HG03025 (cell line): ENCODE measurements around the gene CFAP45.
A peak's percentile ranks its signal among the peaks of the same experiment; 100 is the strongest.
"Not testable (repeated sequence)": the region's sequence is repeated elsewhere in the genome, so short reads cannot be mapped to it uniquely, and the experiment has no call there.

Experiments used
- ATAC-seq: cut with Tn5 transposase; IDR thresholded peaks from one replicate; pipeline ENCODE4 v1.9.1; 2021; ENCODE audit warnings: mild to moderate bottlenecking, moderate library complexity; ENCODE audit not compliant: unreplicated experiment, low FRiP score

CFAP45 gene

DNA sequence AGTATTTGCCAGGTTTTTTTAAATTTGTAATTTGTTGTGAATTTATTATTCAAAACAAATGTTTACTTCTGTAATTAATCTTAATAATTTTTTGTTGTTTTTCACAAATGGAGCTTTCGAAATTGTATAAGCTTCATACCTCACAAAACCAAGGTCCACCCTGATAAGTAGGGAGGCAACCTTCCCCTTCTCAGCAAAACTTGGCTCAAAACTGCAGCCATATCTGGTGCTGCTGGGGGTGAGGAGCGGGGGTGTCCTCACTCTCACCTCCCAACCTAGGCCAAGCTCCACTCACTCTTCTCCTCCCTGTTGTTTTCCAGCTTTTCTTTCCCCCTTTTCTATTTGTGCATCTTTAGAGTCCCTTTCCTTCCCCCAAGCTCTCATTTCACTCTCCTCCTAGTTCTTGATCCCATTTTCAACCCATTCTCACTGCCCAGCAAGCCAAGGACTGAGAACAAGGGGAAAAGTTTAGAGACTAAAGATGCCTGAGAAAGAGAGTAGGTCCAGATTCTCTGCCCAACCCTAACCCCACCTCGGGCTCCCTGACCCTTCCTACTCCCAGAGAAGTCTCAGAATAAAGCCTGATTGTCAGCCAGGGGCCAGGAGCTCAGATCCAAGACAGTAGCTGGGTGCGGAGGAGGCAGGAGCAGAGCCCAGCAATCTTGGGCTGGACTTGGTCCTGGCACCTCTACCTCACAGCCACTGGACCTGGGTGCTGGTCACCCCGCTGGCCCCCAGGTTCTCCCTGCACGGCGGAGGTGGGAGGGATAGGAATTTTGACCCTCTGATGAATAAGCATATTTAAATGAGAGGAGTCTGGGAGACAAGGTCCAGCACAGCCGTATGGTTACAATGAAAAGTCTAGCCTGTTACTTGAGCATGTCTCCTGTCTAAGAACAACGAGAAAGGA, 8.3 kb upstream of the CFAP45 start:
- no peak for ATAC-seq

DNA sequence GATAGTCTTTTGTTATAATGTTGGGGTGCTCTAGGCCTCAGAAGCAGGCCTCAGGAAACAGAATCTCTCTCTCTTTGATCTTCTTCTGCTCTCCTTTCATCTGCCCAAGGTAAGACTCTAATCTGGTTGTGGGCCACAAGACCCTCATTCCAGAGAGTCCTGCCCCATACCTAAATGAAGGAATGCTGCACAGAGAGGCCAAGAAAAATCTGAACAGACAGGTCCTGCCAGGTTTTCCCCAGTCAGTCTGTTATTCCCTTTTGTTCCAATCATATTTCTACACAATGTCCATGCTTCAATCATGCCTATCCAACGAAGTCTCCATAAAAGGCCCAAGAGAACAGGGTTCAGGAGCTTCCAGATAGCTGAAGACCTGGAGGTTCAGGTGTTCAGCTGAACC, 7.0 kb upstream of the CFAP45 start:
- no peak for ATAC-seq

DNA sequence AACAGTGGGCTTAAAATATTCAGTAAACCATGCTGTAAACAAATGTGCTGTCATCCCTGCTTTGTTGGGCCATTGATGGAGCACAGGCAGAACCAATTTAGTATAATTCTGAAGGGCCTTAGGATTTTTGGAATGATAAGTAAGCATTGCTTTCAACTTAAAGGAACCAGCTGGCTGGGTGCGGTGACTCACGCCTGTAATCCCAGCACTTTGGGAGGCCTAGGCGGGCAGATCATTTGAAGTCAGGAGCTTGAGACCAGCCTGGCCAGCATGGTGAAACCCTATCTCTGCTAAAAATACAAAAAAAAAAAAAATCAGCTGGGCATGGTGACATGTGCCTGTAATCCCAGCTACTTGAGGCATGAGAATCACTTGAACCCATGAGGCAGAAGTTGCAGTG, 4.1 kb upstream of the CFAP45 start:
- ATAC-seq: not testable (repeated sequence)

DNA sequence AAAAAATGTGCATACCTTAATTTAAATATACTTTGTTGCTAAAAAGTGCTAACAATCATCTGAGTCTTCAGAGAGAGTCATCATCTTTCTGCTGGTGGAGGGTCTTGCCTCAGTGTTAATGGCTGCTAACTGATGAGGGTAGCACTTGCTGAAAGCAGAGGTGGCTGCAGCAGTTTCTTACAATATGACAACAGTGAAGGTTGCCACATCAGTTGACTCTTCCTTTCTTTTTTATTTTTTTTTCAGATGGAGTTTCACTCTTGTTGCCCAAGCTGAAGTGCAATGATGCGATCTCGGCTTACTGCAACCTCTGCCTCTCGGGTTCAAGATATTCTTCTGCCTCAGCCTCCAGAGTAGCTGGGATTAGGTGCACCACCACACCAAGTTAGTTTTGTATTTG, 2.6 kb upstream of the CFAP45 start:
- no peak for ATAC-seq

DNA sequence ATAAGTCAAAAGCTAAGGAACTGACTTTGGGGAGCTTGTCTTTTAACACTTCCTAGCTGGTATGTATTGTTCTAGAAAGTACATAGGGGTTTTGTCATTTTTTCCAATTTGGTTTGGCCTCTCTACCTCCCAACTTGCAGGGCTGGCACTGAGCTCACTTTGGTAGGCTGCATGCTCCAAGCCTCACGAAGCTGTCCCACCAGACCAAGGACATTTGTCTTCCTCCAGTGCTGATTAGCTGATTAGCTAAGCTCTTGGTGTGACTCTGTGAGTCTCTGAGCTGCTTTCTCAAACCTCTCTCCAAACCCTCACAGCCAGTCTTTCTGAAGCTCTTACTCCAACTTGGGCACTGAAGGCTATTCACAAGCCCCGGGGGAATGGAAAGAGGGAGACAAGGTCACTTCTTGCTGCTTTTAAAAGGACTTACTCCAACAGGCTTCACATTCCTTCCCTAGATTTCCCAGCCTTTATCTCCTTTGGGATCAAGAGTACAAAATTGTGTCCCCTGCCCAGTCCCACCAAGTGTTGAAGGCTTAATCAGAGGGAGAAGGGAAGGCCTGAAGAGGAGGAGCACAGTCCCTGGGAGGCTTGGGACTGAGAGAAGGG, 893 bp upstream of the CFAP45 start:
- no peak for ATAC-seq

DNA sequence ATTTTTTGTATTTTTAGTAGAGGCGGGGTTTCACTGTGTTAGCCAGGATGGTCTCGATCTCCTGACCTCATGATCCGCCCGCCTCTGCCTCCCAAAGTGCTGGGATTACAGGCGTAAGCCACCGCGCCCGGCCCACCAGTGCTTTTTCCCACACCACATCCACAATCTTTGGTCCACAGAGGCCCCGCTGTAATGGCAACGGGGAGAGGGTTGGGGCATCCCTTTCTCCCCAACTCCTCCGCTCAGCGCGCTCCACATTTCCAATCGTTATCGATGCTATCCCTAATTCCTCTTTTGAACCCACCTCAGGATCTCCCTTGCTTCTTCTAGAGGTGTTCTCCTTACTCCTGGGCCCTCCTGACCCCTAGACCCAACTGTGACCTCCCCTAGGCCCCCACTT, 331 bp downstream of the CFAP45 start:
- ATAC-seq: not testable (repeated sequence)

DNA sequence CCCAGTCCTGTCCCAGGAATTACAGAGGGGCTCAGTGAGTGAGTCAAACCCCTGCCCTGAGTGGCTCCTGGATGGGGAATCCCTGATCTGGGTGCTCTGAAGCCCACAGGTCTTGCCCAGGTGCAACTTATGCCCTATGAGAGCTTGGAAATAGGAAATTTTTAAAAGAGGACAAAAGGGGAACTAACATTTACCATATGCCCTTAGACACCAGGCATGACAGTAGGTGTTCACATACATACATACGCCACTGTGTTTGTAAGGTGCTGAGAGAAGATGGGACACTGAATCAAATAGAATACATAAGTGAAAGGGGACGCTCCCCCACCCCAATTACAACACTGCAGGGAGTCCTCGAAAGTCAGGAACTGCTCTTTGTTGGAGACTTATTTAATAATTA, 1.4 kb downstream of the CFAP45 start:
- ATAC-seq: no peak

DNA sequence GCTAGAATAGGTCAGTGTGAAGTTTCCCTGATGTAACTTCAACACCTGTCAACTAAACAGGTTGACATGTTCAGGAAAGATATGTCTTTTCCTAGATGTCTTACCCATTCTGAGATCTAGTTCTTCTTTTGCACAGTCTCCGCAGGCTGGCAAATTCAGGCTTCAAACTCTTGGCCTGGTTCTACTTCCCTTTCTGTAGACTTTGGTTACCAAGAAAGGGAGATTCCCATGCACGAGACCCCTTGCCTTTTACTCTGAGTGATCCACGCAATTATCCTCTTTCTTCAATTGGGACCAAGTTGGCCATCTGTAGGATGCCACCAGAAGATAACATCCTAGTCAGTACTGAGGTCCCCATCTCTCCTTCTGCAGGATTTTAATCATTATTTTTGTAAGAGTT, 2.0 kb downstream of the CFAP45 start:
- ATAC-seq: no peak

DNA sequence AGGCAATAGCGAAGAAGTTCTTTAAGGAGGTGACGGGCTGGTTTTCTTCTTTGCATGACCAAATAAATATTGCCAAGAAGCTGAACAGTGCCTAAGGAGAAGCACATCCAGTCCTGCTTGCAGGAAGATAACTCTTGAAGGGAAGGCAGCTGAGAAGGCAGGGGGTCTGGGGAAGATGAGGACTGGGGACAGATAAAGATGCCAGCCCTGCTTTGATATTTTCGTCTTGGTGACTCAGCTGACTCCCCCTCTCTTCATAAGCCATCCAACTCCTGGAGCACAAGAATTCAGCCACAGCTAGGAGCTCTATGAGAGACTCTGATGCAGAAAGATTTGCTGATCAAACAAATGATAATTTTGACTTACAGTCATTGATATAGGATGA, 3.4 kb downstream of the CFAP45 start:
- ATAC-seq: no peak

DNA sequence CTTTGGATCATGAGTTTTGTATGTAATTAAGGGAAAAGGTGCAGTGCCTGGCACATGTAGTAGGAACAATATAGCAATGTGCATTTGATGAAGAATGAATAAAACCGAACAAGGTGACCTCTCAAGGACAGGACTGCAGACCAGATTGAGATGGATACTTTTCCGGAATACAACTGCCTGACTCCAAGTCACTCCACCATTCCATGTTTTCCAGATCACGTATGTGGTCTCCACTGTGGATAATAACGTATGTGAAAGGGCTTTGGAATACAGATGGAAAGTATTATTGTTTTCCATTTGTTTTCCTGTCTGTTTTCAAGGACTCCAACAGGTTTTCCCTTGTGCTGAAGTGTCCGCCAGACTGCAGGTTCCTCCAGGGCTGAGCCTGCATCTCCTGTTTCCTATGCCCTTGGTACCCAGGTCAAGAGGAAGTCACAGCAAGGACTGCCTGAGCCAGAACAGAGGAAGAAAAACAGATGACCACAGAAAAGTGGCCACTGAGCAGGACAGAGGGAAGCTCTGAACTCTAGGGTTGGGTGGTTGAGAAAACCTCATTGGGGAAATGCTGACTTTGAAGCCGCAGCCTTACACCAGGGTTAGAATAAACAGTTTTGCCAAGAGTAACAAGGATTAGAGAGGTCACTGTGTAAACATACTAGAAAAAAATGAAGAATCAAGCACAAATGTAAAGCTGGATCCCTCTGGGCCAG, 4.0 kb downstream of the CFAP45 start:
- no peak for ATAC-seq

DNA sequence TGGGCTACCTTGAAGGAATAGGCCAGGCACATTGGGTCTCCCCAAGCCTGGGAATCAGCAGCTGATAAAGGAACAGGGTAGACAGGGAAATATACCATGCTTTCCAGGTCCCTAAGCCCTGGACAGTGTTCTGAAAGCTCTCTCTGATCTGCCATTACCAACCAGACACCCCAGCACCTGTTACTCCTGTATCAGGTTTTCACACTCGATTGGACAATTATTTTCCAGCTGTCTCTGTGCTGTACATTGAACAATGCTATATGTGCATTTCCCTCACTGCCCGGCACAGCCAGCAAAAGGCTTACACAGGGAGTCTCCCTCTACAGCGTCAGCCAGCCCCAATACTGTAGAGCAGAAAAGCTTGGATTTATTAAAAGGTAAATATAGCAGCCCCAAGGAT, 4.7 kb downstream of the CFAP45 start:
- no peak for ATAC-seq

DNA sequence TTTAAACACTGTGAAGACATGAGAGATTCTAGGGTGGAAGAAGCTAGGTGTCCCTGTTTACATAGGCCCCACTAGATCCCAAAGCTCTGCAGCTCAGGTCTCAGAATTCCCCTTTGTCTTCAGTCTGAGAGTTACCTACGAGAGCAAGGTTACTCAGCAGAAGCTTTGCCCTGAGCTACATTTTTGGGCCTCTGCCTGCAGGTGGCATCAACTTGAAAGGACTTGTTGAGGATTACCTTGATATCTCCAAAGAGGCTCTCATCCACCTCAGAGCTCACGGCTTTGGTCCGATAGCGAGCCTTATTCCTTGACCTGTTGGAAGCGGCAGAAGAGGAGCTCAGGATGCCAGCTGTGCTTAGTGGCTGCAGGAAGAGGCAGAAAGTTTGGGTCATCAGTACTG, 7.0 kb downstream of the CFAP45 start:
- no peak for ATAC-seq

DNA sequence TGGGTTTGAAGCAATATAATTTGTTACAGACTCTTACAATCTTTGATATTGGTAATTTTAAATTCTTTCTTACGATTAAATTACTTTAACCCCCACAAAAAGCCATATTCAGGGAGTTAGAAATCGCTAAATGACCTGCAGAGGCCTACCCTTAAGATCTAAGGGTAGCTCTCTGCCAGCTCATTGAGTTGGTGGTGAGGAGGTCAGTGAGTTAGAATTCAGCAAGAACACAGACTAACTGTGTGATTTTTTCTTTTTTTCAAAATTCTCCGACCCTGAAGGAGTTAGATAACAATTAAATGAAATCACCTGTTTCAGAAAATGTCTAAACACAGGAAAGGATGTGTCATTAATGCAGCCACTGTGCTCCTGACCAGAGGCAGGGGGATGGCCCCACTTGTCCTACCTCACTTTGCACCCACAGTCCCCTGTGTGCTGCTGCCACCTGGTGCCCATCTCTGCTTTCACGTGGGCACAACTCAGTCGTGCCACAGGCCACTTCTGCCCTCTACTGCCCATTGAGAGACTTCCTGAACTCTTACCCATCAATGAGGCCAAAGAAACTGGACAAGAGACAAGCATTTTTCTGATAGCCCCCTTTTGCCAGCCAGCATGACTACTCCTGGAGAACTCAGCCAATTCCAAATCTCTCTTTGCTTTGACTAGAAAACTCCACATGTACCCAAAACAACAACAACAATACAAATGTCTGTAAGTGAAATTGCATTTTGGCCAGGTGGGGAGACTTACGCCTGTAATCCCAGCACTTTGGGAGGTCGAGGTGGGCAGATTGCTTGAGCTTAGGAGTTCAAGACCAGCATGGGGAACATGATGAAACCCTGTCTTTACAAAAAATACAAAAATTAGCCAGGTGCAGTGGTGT, 8.4 kb downstream of the CFAP45 start:
- ATAC-seq: no peak

DNA sequence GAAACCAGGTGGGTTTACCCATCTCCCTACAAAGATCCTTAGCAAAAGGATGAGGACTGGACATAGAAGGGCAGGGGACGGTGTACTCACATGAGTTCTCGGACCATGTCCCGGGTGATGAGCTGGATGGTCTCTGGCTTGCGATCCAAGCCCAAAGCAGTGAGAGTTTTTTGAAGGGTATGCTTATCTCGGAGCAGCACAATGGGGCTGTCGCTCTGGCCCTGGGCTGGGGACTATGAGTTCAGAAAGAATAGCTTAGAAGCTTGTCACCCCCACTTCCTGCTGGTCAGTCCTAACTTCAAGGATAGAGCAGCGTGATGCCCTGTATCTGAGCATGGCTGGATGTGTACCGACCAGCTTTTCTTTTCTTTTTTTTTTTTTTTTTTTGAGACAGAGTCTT, 9.6 kb downstream of the CFAP45 start:
- ATAC-seq: no peak

DNA sequence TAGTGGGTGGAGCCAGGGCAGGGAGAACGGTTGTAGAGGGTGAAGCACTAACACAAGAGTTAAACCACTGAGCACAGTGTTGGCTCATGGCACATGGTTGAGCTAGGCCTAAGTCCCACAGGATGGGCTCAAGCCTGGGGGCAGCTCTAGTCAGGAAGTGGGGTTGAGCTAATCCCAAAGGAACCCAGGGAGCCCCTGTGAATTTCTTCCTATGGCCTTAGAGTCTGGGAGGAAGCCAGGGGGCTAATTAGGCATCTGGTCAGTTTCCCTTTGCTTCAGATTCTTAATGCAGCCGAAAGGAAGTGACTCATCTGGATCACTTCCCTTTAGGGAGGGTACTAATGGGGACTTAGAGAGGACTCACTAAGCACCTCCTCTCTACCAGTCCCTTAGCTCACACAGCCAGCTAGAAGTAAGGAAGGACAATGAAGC, 10.1 kb downstream of the CFAP45 start:
- peak; percentile 82 for ATAC-seq

DNA sequence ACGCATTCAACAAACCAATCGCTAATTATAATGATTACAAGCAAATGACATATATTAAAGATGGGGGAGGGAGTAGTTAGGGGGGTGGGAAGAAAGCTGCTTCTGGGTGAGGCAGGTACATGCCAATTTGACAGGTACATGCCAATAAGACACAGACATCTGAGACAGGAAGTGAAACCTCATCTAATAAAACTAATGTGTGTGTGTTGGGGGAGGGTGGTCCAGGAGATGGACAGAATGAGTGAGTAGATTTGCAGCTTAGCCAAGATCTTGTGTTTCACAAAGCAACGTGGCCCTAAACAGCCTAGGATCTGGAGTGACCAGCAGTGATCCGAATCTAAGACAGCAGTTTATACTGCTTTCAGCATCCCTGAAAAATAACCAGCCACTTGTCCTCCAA, 10.8 kb downstream of the CFAP45 start:
- no peak for ATAC-seq

DNA sequence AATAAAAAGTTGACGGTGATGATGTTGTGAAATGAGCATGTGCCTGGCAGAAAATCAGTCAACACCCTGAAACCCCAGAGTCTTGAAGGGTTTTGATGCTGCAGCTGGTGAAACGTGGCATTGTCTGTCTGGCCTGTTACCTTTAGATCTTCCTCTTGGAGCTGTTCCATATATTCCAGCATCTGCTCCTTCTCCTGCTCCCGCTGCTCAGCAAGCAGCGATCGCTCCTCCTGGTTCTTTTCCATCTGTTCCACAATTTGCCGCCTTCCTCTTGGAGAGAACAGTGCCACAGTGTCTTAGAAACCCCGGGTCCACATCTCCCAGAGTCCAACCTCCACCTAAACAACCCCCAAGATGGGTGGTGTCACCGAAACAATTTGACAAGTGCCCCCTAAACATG, 15.7 kb downstream of the CFAP45 start:
- ATAC-seq: no peak

DNA sequence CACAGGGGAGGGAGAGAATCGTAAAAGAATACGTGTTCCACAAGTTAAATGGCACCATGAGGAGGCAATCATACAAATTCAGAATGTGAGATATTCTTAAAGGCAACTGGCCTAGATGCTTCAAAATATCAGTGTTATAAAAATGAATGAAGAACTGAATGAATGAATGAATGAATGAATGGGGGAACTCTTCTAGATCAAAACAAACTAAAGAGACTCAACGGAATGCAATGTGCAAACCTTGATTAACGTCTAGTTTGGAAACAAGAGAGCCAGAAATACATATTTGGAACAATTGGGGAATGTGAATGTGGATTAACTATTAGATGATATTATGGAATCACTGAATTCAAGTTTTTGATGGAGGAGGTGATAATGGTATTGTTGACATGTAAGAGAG, 16.8 kb downstream of the CFAP45 start:
- no peak for ATAC-seq

DNA sequence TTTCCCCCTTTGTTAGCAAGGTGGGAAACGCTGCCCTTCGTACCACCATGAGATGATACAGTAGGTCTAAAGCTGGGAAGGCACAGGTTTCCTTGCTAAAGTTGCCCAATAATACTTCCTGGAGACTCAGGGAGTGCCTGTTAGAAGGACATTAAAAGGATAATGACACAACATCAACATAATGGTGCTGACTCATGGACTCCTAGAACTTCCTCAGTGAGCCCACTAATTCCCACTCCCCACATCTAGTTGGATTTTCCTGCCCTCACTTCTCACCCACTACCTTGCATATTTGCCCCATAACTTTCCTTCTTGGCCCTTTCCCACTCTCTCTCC, 17.5 kb downstream of the CFAP45 start:
- ATAC-seq: no peak

DNA sequence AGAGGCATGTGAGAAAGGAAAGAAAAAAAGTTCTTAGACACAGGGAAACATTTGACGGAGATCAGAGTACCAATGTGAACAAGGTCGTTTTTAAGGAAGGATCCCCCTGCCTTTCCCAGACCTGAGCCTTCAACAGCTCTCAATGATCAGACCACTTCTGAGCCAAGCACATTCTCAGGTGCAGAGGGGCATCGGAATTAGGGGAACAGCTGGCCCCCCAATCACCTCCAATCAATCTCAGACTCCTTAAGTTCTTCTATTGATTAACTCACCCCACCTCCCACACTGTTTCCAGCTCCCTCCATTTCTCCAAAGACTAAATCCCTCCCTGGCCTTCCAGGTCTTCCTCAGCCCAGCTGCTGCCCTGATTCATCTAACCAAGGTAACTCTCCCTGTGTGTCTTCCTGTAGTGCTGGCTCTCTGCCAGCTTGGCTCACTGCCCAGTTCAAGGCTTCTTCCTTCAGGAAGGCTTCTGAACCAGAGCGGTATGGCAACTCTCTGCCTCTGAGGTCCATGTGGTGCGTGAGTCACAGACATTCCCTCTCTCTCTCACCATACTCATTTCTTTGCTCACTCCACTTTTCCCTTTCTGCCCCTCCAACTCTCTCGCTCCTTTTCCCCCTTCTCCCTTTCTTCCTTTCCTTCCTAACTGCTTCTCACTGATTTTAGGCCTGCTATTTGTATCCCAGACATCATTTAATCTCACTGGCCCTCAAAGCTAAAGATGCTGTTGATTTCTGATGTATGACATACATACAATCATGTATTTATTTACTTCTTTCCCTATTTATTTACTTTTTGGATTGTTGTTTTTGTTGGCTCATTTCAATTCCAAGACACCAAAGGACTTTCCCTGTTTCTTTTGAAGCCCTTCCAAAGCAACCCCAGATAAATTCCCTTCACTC, 18.1 kb downstream of the CFAP45 start:
- no peak for ATAC-seq
